NCI-H1092 treated with DMSO at 0.1 percent for 48 hours (cell line): ENCODE measurements around the gene CEP295NL.

ENCODE experiments used
- DNase-seq: peaks from one replicate; lab custom pipeline; 2025; lab: John Stamatoyannopoulos, UW

Gene CEP295NL

DNA sequence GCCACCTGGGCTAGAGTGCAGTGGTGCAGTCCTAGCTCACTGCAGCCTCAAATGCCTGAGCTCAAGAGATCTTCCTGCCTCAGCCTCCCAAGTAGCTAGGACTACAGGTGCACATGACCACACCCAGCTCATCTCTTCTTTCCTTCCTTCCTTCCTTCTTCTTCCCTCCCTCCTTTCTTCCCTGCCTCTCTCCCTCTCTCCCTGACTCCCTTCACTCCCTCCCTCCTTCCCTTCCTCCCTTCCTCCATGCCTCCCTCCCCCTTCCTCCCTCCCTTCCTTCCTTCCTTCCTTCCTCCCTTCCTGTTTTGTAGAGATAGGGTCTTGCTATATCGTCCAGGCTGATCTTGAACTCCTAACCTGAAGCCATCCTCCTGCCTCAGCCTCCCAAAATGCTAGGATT lies 38.9 kb downstream of the CEP295NL start:
- DNase-seq = no peak

- no peak for DNase-seq
These were observed 40.7 kb downstream of the CEP295NL start for GRCh38 chr17:78862073-78863023.

GRCh38 chr17:78861229-78861628 lies 41.8 kb downstream of the CEP295NL start:
- DNase-seq = no peak

DNA sequence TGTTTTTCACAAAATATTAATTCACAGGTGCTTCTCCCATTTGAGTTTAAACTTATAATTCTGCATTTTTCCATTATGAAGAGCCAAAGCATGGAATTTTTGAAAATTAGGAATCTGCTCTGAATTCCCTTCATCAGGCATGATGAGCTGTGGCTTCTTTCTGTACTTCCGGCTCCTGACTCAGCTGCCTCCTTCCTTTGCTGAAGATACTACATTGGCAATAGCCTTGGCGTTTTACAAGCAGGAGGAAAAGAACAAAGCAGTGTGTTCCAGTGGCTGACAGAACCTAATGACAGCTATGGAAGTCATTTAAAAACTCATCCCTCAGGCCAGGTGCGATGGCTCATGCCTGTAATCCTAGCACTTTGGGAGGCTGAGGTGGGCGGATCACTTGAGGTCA lies 44.0 kb downstream of the CEP295NL start:
- DNase-seq = no peak

DNA sequence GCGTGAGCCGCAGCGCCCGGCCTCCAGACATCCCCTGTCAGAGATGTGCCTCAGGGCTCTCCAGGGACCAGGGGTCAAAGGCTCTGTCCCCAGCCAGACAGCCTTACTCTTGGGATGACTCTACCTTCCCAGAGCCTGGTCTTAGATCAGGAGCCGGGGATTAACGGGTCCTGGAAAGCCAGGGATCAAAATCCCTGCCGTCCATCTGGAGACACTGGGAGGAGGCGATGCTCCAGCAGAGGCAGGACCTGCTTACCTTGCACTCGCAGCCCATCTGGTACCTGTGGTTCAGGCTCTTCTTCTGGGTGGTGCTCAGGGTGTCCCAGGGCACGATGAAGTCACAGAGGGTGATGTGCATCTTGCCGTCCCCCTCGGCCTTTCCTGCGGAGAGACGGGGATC lies 45.7 kb downstream of the CEP295NL start:
- DNase-seq = no peak

DNA sequence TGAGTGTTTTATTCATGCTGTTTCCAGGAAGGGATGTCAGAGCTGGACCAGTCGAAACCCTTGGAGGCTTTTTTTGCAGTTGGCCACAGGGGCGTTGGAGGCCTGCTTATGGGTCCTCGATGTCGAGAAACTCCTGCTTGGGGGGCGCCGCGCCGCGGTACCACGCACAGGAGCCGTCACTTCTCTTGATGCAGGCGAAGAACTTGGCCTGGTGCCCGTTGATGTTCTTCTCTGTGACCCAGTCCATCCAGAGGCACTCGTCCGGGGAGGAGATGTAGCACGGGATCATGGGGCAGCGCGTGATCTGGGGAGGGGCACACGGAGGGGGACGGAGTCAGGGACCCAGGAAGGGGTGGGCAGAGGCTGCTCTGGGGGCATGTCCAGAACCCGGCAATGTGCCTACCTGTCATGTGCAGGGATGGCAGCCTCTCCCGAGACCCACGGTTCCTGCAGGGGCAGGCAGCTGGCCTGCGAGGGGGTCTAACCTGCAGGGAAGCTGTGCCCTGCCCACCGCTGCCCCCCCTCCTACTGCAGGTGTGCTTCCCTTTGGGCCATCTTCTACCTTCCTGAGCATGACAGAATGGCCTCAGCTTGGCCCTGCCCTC lies 47.3 kb downstream of the CEP295NL start:
- DNase-seq = no peak

DNA sequence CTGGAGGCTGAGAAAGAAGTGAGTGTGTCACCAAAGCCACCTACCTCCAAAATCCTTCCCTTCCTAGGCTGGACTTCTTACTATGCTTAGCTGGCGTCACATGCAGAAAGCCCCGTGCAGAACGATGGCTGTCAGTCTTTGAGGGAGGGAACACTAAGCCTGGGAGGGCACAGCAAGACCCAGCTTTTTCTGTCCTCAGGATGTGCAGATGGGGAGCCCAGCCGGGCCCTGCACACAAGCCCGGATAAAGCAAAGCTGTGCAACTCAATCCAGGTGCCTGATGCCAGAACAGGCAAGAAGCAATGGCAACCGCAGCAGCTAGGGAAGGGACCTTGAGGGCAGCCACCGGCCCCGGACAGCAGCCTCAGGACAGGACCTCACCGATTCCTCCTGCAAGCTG lies 48.5 kb downstream of the CEP295NL start:
- no peak for DNase-seq

DNA sequence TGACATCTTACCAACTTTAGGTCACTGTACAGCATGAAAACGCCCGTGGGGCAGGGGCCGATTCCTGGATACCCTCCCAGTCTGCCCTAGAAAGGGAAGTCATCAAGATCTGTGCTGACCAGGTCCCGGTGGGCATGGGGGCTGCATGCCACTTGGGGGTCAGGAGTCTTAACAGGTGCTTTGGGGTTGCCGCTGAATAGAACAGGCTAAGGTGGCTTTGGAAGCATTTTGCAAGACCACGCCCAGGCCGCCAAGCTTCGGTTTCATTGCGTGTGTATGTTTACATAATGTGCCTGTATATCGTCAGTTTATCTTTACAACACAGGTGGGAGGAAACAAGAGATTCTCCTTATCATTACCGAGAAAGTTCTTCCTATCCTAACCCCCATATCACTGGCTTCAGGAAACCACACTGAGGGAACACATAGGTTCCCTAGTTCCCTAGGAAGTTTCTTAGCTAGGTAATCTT lies 49.0 kb downstream of the CEP295NL start:
- no peak for DNase-seq

DNA sequence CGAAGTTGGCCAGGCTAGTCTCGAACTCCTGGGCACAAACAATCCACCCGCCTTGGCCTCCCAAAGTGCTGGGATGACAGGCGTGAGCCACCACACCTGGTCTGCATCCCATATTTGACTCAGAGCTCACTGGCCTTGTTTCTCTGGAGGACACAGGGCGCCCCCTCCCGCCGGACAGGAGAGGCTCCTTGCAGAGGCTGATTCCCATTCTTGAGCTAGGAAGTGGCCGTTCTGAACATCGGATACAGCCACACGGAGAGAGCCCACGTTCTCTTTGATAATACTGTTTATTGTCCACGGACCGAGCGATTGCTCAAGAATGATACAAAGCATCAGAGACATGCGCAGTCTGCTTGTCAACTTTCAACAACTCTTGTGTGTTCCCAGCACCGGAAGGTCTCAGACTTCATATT lies 50.3 kb downstream of the CEP295NL start:
- DNase-seq = no peak

DNA sequence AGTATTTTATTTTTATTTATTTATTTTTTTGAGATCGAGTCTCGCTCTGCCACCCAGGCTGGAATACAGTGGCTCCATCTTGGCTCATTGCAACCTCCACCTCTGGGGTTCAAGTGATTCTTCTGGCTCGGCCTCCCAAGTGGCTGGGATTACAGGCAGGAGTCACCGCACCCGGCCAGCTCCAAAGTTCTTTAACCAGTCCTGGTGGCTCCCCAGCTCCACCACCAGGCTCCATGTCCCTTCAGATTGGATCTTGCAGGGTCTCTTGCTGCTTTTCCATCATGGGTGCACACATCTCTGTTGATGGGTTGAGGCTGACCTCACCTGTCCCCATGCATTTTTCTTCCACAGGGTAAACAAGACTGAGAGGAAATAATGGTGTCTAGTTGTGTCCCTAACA lies 54.0 kb downstream of the CEP295NL start:
- no peak for DNase-seq

DNA sequence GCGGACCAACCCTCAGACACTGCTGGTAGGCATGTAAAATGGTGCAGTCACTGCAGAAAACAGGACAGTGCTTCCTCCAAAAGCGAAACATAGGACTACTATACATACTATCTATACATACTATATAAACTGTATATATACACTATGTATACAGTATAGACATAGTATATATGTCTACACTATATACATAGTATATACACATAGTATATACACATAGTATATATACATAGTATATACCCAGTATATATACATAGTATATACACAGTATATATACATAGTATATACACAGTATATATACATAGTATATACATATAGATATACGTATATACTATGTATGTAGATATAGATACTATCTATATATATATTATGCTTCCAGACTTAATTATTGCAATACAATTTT lies 55.9 kb downstream of the CEP295NL start:
- DNase-seq = no peak

DNA sequence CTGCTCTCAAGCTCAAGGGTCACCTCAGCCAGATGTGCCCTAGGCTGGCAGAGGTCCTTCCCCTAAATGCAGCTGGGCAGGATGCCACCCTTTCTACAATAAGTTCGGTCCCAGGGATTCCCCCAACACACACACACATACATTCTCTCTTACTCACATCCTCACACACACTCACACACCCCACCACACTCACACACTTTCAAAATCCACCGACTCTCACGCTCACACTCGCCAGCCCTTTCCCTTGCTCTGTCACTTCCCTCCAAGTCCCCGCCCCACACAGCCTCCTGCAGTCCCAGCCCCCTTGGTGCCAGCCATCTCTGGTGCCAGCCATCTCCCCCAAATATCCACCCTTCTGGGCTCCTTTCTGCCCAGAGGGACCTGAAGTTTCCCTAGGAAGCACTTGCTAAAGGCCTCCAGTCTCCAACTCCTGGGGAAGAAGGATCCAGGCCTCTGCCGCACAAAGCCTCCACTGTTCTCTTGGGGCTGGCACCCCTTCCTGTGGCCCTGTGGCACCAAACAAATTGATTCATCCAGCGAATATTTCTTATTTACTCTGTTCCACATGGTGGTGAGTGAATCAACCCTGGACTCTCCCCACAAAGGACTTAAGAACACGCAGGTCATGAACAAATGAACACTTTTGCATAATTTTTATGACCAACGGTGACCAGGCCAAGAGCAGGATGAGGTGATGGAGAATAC lies 58.5 kb downstream of the CEP295NL start:
- no peak for DNase-seq

GRCh38 chr17:78842881-78843565 lies 60.0 kb downstream of the CEP295NL start:
- peak; percentile 49 for DNase-seq

GRCh38 chr17:78840780-78841611 lies 62.0 kb downstream of the CEP295NL start, which contains the start of gene USP36:
Gene USP36, minus strand, starts transcription at chr17:78840814. Its CDS starts 4,451 bp downstream, at chr17:78836363.
- DNase-seq = peak; percentile 99
